ENCODE results near the gene DIDO1. TPM values are rescaled to one million over a fixed set of nuclear protein-coding genes. Genes with fewer than 3 reads are reported as not detected.

The DIDO1 gene
- total RNA-seq, result 10 to 100 TPM; 44.9 to 49.9 (median 47.4) TPM

- Mint-ChIP-seq H3K27me3 (ENCODE audit: low read depth) (no peaks in the 10 kb centered on the region), H3K4me3 (peak within 1 kb of the TSS; percentile 92), H3K4me1 (ENCODE audit: low read depth) (peaks cover 75% of the 10 kb centered on the region), H3K9me3 (no peaks in the 10 kb centered on the region), H3K36me3 (ENCODE audit: insufficient read depth) (peaks cover 3% of the 10 kb centered on the region)
- ATAC-seq (peak; percentile 85 to 86), DNase-seq (peak; percentile 85)
Observed at GRCh38 chr20:62926229-62927127, at the start of gene DIDO1. Gene DIDO1 (minus strand): TSS chr20:62926505.

GRCh38 chr20:62975251-62975760 lies 49.0 kb upstream of the DIDO1 start:
- Mint-ChIP-seq H3K4me3 (no peak overlapping the region), H3K36me3 (ENCODE audit: insufficient read depth) (no peaks in the 10 kb centered on the region), H3K4me1 (ENCODE audit: low read depth) (peaks cover 38% of the 10 kb centered on the region), H3K27me3 (ENCODE audit: low read depth) (peaks cover 57% of the 10 kb centered on the region), H3K9me3 (no peaks in the 10 kb centered on the region)
- no peak for DNase-seq
- no peak for ATAC-seq

GRCh38 chr20:62972845-62973745 lies 46.8 kb upstream of the DIDO1 start:
- peak; percentile 2 to 7 for ATAC-seq
- DNase-seq, result no peak
- no peaks in the 10 kb centered on the region for H3K9me3 Mint-ChIP-seq
- H3K4me3 Mint-ChIP-seq, result no peak overlapping the region
- H3K36me3 Mint-ChIP-seq (ENCODE audit: insufficient read depth), result no peaks in the 10 kb centered on the region
- peaks cover 45% of the 10 kb centered on the region for H3K27me3 Mint-ChIP-seq (ENCODE audit: low read depth)
- H3K4me1 Mint-ChIP-seq (ENCODE audit: low read depth), result peaks cover 23% of the 10 kb centered on the region

GRCh38 chr20:62971950-62972844 lies 45.9 kb upstream of the DIDO1 start:
- H3K9me3 Mint-ChIP-seq, result no peaks in the 10 kb centered on the region
- ATAC-seq, result peak; percentile 97 to 98
- H3K27me3 Mint-ChIP-seq (ENCODE audit: low read depth), result peaks cover 43% of the 10 kb centered on the region
- no peaks in the 10 kb centered on the region for H3K36me3 Mint-ChIP-seq (ENCODE audit: insufficient read depth)
- DNase-seq, result peak; percentile 85
- H3K4me1 Mint-ChIP-seq (ENCODE audit: low read depth), result peaks cover 15% of the 10 kb centered on the region
- H3K4me3 Mint-ChIP-seq, result peak overlapping the region; percentile 67

GRCh38 chr20:62971211-62971949 lies 45.1 kb upstream of the DIDO1 start:
- Mint-ChIP-seq H3K36me3 (ENCODE audit: insufficient read depth) (no peaks in the 10 kb centered on the region), H3K4me1 (ENCODE audit: low read depth) (peaks cover 13% of the 10 kb centered on the region), H3K9me3 (no peaks in the 10 kb centered on the region), H3K4me3 (no peak overlapping the region), H3K27me3 (ENCODE audit: low read depth) (peaks cover 41% of the 10 kb centered on the region)
- no peak for DNase-seq
- ATAC-seq, result no peak

GRCh38 chr20:62970307-62971210 lies 44.3 kb upstream of the DIDO1 start:
- ATAC-seq, result no peak
- H3K9me3 Mint-ChIP-seq, result no peaks in the 10 kb centered on the region
- peaks cover 12% of the 10 kb centered on the region for H3K4me1 Mint-ChIP-seq (ENCODE audit: low read depth)
- no peak for DNase-seq
- H3K36me3 Mint-ChIP-seq (ENCODE audit: insufficient read depth), result no peaks in the 10 kb centered on the region
- no peak overlapping the region for H3K4me3 Mint-ChIP-seq
- peaks cover 38% of the 10 kb centered on the region for H3K27me3 Mint-ChIP-seq (ENCODE audit: low read depth)

- ATAC-seq, result no peak
Observed at GRCh38 chr20:62969939-62970306, 43.6 kb upstream of the DIDO1 start.

GRCh38 chr20:62969179-62969760 lies 43.0 kb upstream of the DIDO1 start:
- peaks cover 12% of the 10 kb centered on the region for H3K4me1 Mint-ChIP-seq (ENCODE audit: low read depth)
- H3K4me3 Mint-ChIP-seq, result no peak overlapping the region
- DNase-seq, result no peak
- H3K27me3 Mint-ChIP-seq (ENCODE audit: low read depth), result peaks cover 29% of the 10 kb centered on the region
- no peak for ATAC-seq
- no peaks in the 10 kb centered on the region for H3K9me3 Mint-ChIP-seq
- H3K36me3 Mint-ChIP-seq (ENCODE audit: insufficient read depth), result no peaks in the 10 kb centered on the region

More at GRCh38 chr20:62969939-62970306, 43.6 kb upstream of the DIDO1 start:
- no peaks in the 10 kb centered on the region for H3K36me3 Mint-ChIP-seq (ENCODE audit: insufficient read depth)
- H3K4me1 Mint-ChIP-seq (ENCODE audit: low read depth), result peaks cover 12% of the 10 kb centered on the region
- no peaks in the 10 kb centered on the region for H3K9me3 Mint-ChIP-seq
- no peak for DNase-seq
- no peak overlapping the region for H3K4me3 Mint-ChIP-seq
- H3K27me3 Mint-ChIP-seq (ENCODE audit: low read depth), result peaks cover 36% of the 10 kb centered on the region

GRCh38 chr20:62968378-62969178 lies 42.3 kb upstream of the DIDO1 start:
- Mint-ChIP-seq H3K36me3 (ENCODE audit: insufficient read depth) (no peaks in the 10 kb centered on the region), H3K4me1 (ENCODE audit: low read depth) (peaks cover 12% of the 10 kb centered on the region), H3K9me3 (no peaks in the 10 kb centered on the region), H3K4me3 (no peak overlapping the region), H3K27me3 (ENCODE audit: low read depth) (peaks cover 22% of the 10 kb centered on the region)
- no peak for ATAC-seq
- DNase-seq, result no peak

- Mint-ChIP-seq H3K27me3 (ENCODE audit: low read depth) (peaks cover 18% of the 10 kb centered on the region), H3K9me3 (no peaks in the 10 kb centered on the region)
- no peak for ATAC-seq
Observed at GRCh38 chr20:62967628-62968351, 41.5 kb upstream of the DIDO1 start.

GRCh38 chr20:62967149-62967501 lies 40.8 kb upstream of the DIDO1 start:
- DNase-seq (no peak), ATAC-seq (no peak)
- Mint-ChIP-seq H3K4me1 (ENCODE audit: low read depth) (peaks cover 8% of the 10 kb centered on the region), H3K36me3 (ENCODE audit: insufficient read depth) (no peaks in the 10 kb centered on the region), H3K27me3 (ENCODE audit: low read depth) (peaks cover 14% of the 10 kb centered on the region), H3K4me3 (no peak overlapping the region), H3K9me3 (no peaks in the 10 kb centered on the region)

More at GRCh38 chr20:62967628-62968351, 41.5 kb upstream of the DIDO1 start:
- Mint-ChIP-seq H3K36me3 (ENCODE audit: insufficient read depth) (no peaks in the 10 kb centered on the region), H3K4me3 (no peak overlapping the region), H3K4me1 (ENCODE audit: low read depth) (peaks cover 12% of the 10 kb centered on the region)
- no peak for DNase-seq

Data from activated T-cell treated with anti-CD3 and anti-CD28 coated beads, Interleukin-2, amount 50 U/mL, for 4 hours (primary cell).